HTR-8/SVneo (cell line): ENCODE data around the gene GAB3.
A peak's percentile ranks its signal among the peaks of the same experiment; 100 is the strongest.

Source experiments
- DNase-seq: peaks from one replicate; pipeline ENCODE4 v3.0.0; 2011; ENCODE audit warnings: low spot score, mixed read lengths; ENCODE audit not compliant: insufficient read length
- FAIRE-seq: peaks from 2 replicates; lab custom pipeline; 2011; peaks lifted over from hg19 to GRCh38; lab: Jason Lieb, UNC

GAB3 gene, protein sequence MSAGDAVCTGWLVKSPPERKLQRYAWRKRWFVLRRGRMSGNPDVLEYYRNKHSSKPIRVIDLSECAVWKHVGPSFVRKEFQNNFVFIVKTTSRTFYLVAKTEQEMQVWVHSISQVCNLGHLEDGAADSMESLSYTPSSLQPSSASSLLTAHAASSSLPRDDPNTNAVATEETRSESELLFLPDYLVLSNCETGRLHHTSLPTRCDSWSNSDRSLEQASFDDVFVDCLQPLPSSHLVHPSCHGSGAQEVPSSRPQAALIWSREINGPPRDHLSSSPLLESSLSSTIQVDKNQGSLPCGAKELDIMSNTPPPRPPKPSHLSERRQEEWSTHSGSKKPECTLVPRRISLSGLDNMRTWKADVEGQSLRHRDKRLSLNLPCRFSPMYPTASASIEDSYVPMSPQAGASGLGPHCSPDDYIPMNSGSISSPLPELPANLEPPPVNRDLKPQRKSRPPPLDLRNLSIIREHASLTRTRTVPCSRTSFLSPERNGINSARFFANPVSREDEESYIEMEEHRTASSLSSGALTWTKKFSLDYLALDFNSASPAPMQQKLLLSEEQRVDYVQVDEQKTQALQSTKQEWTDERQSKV

DNA sequence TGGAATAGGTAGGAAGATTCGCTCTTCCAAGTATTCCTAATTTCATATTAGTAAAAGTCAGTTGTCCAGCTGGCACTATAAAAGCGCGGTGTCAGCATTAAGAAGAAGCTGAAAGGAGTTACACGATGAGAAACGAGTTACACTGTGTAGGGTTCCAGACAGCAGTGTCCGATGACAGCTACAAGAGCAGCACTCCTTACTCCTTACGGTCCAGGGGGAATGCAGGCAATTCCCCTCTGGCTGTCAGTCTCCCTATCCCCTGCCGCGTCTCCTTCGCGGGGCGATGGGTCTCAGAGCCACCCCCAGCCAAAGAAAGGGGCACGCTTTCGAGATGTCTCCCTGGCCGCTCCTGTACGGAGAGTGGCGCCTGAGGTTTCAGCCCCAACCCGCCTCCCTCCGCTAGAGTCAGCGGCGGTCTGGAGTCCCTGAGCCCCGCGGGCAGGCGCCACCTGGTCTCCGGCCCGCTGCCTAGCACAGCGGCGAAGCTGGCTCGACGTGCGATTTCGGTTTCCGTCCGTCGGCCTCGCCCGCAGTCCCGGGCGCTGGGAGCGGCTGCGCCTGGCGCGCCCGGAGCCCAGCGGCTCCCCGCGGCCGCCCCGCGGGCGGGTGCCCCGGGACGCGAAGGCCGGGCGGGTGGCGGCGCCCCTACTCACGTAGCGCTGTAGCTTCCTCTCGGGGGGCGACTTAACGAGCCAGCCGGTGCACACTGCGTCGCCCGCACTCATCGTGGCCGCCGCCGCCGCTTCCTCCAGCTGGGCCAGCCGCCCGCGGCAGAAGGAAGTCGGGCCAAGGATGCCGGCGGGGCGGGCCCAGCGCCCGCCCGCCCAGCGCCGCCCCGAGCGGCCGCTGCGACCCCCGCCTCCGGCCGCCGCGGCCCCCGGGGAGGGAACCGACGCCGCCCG lies at the start of gene GAB3:
TSS of gene GAB3 (minus strand) at position 777 of the 902 bp plus-strand sequence. CDS start at position 725, 52 bp downstream.
- no peak for FAIRE-seq
- no peak for DNase-seq

DNA sequence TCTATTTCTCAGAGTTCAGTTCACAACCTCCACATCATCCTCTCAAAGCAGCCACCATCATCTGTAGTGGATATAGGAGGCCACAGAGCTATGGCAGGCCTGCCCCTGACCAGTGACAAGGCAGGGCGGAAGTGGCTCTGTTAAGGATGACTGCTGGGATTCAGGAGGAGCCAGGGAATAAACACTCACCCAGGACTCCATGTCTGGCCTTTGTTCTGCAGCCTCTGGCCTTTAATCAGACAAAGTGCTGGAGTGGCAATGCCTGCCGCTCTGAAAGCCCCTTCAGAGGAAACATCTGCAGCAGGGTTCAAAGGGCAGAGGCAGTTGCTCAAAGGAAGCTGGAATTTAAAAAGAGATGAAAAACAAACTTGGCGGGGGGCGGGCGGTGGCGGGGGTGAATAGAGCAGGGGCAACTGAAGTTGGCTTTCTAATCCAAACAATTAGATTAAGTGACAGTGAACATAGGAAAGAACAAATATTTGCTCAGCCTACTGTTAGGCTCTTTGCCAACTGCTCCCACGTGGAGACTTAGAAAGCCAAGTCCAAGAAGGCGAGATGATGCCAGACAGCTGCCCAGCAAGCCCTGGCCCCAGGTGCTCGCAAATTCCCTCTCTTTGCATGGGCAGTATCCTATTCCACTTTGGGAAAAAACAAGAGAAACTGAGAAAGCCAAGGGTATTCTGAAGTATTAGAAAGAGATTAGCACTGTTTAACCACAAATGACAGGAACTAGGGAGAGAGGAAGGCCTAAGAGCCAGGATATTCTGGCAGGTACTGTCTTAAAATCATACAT lies 48.9 kb upstream of the GAB3 start:
- FAIRE-seq (no peak), DNase-seq (no peak)

DNA sequence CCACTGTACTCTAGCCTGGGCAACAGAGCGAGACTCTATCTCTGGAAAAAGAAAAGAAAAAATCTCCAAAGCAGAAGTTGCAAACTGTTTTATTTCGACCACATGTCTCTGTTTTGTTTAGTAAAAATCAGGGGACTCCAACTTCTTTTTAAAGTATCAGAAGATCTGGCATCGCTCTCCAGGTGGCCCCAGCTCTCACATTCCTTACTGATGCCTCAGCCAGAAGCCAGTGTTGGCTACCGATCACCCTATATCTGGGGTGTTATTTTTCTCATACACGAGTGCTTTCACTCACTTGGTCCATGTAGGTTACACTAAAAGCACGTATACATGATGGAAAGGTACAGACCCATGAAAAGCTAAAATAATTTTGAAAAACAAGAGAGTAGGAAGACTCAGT lies 46.1 kb upstream of the GAB3 start:
- no peak for DNase-seq
- FAIRE-seq = no peak

DNA sequence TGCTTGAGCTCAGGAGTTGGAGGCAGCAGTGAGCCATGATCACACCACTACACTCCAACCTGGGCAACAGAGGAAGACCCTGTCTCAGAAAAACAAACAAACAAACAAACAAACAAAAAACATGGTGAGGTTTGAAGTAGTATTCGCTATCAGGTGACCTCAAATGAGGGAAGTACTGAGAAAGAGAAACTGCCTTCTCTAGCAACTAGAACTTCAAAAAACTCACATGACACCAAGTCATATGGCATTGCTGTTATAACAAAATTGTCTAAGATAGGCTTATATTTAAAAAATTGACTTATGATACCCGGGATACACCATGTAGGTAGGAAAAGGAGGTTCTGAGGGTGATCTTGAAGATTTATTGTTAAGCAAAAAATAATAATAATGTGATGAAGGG lies 44.1 kb upstream of the GAB3 start:
- no peak for FAIRE-seq

DNA sequence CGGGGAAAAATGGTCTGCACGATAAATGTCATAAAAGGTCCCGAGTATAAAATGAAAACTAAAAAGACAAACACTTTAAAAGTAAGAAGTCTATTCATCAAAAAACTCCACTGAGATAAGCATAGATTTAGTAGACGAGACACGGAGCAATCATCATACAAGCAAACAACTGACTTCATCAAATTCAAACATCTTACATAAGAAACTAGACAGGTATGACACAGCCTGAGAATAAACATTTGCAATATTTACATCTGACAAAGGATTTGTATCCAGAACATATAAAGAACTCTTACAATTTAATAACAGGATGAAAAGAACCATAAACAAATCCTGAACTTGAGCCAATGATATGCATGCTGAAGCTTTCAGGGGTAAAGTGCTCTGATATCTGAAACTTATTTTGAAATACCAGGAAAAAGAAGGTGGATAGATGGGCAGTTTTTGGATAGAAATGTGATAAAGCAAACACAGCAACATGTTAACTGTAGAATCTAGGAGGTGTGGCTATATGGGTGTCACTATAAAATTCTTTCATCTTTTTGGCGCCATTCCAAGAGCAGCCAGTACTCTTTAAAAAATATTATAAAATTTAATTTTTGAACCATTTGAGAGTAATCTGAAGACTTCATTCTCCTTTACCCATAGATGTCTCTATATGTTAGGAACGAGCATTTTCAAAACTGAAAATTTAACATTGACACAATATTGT lies 42.4 kb upstream of the GAB3 start:
- DNase-seq = no peak
- no peak for FAIRE-seq

More for the DNA sequence above, 44.1 kb upstream of the GAB3 start:
- DNase-seq = no peak

DNA sequence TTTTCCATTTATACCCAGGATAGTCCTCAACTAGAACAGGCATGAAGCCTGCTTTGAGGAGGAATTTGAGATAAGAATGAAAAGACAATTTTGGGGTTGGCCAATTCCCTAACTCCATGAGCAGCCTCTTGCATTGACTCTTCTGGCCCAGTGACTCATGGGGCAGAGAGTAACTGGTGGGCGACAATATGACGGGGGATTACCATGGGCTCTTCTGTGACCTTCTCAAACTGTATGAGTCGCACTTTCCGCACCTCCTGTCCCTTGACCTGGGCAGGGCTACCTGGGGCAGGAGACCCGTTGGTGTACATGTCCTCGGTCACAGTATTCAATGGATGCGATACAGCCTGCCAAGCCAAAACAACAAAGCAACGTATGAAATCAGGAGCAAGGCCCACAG lies 41.1 kb upstream of the GAB3 start:
- FAIRE-seq (no peak), DNase-seq (no peak)

DNA sequence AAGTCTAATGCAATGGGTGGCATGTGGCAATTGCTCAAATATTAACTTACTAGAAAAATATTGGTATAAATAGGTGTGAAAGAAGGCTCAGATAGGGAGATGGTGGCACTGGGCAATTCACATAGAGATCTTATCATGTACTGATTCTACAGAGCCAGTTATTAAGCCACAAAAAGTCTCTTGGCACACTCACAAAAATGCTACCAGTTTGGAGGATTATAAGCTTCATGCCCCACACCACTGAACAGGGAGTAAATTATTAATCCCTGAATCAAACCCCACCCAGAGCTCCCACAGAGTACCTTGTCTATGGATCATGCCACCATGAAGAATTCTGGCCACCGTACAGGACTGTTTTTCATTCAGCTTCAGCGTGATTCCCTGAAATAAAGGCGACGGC lies 40.6 kb upstream of the GAB3 start:
- no peak for DNase-seq
- FAIRE-seq = no peak

DNA sequence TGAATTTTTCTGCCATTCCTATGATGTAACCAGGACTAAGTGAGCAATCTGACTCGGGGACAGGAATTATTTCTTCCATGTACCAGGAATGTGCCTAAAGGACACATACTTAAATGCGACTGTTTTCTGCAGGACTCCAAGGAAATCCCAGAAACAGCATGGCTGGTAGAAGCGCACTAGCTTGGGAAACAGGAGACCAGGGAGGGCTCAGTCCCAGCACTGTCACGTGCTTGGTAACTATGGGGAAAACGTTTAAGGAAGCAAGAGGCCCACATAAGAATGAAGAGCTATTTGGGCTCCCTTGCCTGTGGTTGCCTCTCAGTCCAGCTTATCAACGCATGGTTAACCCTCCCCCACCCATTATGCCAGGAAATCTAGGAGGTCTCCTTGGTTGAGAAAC lies 34.8 kb upstream of the GAB3 start:
- FAIRE-seq = no peak
- DNase-seq = no peak

DNA sequence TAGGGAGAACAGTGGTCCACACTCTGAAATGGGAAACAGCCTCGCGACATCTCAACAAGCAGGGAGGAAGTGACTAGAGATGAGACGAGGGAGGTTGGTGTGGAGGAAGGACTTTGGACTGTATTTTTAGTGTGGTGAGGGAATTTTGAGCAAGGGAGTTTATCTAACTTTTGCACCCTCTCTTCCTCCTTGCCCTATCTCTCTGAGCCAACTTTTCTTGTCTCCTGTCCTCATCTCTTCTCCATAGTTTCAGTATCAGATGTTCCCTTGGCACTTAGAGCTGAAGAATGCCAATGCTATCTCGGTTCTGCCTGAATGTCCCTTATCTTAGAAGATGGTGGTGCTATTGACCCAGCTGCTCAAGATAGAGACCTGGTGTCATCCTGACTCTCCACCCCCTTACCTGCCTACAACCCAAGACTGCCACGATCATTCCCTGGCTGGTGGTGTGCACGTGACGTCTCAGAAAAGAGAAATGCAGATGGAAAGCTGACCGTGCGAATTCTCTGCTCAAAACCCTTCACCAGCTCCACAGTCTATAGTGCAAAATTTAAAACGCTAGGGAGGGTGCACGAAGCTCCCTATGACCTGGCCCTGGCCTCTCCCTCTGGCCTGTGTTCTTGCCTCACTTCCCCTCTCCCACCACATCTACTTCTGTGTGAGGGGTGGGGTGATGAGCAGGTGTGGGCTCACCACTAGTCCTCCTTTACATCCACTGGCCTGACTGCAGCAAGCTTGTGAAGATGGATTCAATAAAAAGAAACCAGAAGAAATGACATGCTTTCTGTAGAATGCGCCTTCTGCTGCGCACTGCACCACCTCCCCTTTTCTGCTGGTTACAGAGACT lies 33.5 kb upstream of the GAB3 start:
- FAIRE-seq = no peak
- DNase-seq = no peak

DNA sequence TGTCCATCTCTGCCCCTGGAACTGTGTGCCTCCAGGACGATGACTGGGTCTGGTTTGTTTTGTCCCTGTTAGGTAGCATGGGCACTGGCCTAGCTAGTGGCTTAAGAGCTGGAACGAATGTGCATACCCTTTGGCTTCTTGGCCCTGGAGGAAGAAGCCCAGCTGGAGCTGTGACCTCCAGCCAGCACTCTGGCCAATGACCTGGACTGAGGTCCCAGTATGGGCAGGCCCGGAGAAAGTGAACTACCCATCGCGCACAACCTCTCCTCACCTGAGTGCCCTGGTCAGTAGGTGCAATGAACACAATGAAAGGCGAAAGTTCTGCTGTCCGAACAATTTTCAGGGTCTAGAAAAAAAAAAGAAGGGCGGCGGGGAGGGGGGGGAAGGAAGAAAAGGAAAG lies 30.1 kb upstream of the GAB3 start:
- DNase-seq = no peak
- FAIRE-seq = no peak

DNA sequence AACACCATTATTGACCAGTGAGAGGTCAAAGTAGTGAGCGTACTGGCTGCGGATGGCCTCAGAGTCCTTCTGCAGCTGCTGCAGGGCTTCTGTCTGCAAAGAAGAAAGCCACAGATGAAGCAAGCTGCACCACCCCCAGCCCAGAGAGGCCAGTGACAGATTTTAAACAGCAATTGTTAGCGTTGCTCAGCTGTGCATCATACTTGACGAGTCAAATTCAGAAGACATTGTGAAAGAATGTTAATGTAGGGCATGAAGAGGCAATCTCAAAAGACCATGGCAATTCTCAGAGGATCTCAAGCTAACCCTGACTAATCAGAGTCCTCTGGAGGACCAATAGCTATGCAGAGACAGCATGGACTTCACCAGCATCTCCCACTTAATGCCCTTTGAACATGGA lies 28.4 kb upstream of the GAB3 start:
- FAIRE-seq (no peak), DNase-seq (no peak)

DNA sequence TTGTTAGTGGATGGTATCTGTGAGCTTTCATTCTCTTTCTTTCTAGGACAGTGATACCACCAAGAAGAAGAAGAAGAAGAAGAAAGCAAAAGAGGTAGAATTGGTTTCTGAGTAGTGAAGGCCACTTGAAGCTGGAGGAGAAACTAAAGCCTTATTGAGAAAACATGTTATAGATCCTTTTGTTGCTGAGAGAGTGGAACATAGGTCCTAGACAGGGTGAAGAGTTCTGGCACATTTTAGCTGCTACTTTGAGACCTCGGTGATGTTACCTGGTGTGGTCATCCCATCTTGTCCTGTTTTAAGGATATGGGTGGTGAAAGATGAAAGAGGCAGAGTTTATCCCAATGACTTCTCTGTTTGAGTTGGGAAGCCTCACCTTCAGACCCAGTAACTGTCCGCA lies 25.9 kb upstream of the GAB3 start:
- DNase-seq = no peak
- FAIRE-seq = no peak

DNA sequence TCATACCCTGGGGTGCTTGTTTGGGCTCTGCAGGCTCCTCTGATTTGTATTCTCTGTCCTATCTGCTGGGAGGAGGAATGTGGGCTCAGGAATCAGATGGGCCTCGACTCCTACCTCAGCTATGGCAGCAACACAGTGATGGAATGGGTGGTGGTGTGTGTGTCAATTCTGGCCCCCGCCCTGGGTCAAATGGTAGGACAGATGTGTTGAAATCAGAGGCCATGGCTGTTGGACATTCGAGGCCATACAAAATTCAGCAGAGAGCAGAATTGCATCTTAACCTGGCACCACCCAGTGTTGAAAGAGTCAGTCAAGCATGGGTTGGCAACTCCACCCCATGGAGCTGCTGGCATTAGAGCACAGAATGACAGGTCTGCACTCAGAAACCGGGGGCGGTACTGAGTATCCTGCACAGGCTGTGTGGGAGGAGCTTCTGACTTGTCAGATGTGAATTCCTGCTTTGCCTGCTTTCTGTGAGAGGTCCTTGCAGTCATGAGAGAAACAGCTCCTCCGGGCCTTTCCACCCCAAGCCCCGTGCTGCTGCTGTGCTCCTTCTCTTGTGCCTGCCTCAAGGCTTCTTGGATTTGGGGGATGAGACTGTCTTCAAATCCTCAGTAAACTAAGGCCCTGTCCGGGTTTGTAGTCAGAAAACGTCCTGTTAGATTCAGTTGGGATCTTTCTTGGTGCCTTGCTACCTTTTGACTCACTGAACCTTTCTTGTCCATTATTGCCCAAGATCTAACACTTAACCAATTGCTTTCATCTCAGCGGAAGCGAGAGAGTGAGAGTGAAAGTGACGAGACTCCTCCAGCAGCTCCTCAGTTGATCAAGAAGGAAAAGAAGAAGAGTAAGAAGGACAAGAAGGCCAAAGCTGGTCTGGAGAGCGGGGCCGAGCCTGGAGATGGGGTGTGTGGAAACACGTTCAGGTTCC lies 24.8 kb upstream of the GAB3 start:
- FAIRE-seq = no peak
- no peak for DNase-seq

DNA sequence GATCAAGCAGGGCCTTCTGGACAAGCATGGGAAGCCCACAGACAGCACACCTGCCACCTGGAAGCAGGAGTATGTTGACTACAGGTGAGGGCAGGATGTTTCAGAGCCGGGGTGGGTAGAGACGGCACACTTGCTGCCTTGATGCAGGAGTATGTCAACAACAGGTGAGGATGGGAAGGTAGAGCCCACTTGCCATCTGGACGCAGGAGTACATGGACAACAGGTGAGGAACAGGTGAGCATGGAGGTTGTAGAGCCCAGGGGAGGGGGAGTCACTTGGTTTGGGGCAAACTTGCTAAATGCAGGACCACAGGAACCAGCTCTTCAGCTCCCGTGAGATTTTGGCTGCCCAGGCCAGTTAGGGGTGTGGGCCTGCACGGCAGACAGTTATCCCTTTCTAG lies 23.7 kb upstream of the GAB3 start:
- FAIRE-seq (no peak), DNase-seq (no peak)

DNA sequence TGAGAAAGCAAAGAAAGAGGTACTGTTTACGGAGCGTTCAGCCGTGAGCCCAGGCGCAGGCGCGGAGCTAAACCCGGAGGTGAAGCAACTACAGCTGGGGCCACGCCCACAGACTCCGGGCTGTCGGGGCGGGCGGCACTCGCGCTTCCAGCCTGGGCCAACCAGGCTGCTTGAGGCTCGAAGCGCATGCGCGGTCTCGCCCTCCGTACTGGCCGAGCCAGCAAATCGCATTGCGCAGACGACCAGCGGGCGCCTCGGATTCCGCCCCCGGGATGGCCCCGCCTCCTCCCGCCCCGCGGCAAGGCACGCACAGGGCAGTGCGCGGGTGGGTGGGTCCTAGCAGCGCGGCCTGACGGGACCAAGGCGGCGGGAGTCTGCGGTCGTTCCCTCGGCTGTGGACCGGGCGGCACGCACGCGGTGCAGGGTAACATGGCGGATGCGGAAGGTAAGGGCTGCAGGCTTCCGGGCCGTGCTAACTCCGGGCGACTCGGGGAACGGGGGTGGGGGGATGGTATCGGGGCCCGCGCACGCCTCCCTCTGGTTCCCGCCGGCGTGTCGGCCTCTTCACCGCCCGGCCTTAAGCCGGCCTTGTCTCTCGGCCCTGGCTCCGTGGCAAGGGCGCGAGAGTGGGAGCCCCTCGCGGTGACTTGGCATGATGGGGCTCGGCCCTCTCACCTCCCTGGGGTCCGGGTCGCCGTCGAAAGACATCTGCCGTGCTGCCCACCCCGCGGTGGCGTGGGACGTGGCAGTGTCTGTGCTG lies 11.8 kb upstream of the GAB3 start, which contains the start of gene DKC1:
TSS of gene DKC1 (plus strand) at position 328 of the 760 bp plus-strand sequence. CDS start at position 430, 102 bp downstream.
- FAIRE-seq = peak; percentile 93
- DNase-seq = peak; percentile 79

DNA sequence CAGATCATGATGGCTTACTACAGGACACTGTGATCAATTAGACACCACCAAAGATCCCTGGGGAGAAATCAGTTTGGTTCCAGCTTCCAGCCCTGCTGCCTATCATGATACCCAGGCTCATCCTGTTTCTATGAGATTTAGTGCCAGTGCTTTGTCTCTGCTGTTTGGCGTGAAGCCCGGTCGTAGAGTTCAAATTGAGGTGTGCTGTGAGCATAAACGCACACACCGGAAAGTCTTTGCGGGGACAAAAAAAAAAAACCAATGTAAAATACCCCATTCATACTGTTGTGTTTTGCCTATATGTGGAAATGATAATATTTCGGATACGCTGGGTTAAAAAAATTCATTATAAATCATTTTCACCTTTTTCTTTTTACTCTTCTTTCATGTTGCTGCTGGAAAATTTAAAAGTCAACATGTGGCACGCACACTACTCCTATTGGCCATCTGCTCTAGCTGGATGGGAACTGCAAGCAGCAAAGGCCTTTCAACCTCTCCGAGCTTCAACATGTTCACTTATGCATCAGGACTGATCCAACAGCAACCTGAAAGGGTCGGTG lies 11.2 kb upstream of the GAB3 start:
- FAIRE-seq = no peak
- no peak for DNase-seq
